Small intestine (tissue), 7 donors: Measurements from ENCODE around the gene CPPED1. TPM values are rescaled to one million over a fixed set of nuclear protein-coding genes. Genes with fewer than 3 reads are reported as not detected.
A peak's percentile ranks its signal among the peaks of the same experiment; 100 is the strongest.

Experiments
- DNase-seq, 2 donors: peaks; one replicate each; pipeline versions ENCODE4 v3.0.0 to v3.0.0-alpha.2; 2013
- FAIRE-seq: peaks from 2 replicates; lab custom pipeline; 2012; peaks lifted over from hg19 to GRCh38; lab: Jason Lieb, UNC
- H3K27ac ChIP-seq, 3 donors: one replicate each; pipeline ENCODE4 v1.5.1; 2013; ENCODE audit warnings: low read length in 2 of 3, mild to moderate bottlenecking in 2 of 3, control low read depth in 1 of 3, inconsistent platforms in 1 of 3, low read depth in 1 of 3, moderate library complexity in 1 of 3
- H3K27me3 ChIP-seq, 3 donors: one replicate each; pipeline ENCODE4 v1.6.1; 2013; ENCODE audit warnings: low read length in 3 of 3, inconsistent platforms in 1 of 3; ENCODE audit not compliant: control insufficient read depth in 3 of 3, insufficient read depth in 3 of 3
- H3K36me3 ChIP-seq, 3 donors: one replicate each; pipeline ENCODE4 v1.6.1; 2013; ENCODE audit warnings: low read length in 3 of 3, inconsistent platforms in 1 of 3, low read depth in 1 of 3, mild to moderate bottlenecking in 1 of 3, moderate library complexity in 1 of 3; ENCODE audit not compliant: control insufficient read depth in 3 of 3, insufficient read depth in 2 of 3
- H3K4me1 ChIP-seq, 3 donors: one replicate each; pipeline ENCODE4 v1.6.1; 2013; ENCODE audit warnings: low read length in 2 of 3, inconsistent platforms in 1 of 3, low read depth in 1 of 3, mild to moderate bottlenecking in 1 of 3, moderate library complexity in 1 of 3; ENCODE audit not compliant: control insufficient read depth in 3 of 3, insufficient read depth in 2 of 3
- H3K4me3 ChIP-seq, 3 donors: one replicate each; pipeline ENCODE4 v1.5.1; 2013; ENCODE audit warnings: low read length in 3 of 3, control low read depth in 1 of 3, inconsistent platforms in 1 of 3, low read depth in 1 of 3, mild to moderate bottlenecking in 1 of 3, moderate library complexity in 1 of 3
- H3K9me3 ChIP-seq, 2 donors: one replicate each; pipeline ENCODE4 v1.6.1; 2013; ENCODE audit warnings: low read depth in 1 of 2, low read length in 1 of 2; ENCODE audit not compliant: control insufficient read depth in 2 of 2, insufficient read depth in 1 of 2
- WGBS, 3 donors: extraction: QIAGEN DNeasy Blood & Tissue Kit; methylation state at CpG; one replicate each; pipeline ENCODE4 v1.1.7; 2013; 5-methylcytosine and 5-hydroxymethylcytosine counted together
- polyA plus RNA-seq, 4 donors: library from polyadenylated mRNA; stranded (reverse) in 3 of 4; unstranded in 1 of 4; fragments of 200-250 nt in 3 of 4; fragments of 120-200 nt in 1 of 4; gene quantifications; one replicate each; pipeline versions ENCODE4 v1.2.1 to v1.2.3, GENCODE V29; 2013
- donor health status: healthy with polysubstance abuse.
- donor health status: control.
- donor health status: control.
- donor health status: Bipolar disorder and iron deficiency.
- donor health status: healthy.

CPPED1 gene
- polyA plus RNA-seq, 4 donors: 15.7 to 34.0 (median 26.9) TPM

DNA sequence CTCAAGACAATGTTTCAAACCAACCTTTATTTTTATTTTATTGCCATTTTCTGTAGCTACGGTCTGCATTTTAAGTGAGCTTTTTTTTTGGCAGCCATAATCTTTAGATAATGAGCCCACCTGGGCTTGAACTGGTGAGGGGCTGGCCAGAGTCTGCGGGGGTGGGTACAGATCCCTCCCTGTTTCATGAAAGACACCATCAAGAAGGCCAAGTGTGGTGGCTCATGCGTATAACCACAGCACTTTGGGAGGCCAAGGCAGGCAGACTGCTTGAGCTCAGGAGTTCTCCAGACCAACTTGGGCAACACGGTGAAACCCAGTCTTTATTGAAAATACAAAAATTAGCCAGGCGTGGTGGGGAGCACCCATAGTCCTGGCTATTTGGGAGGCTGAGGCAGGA lies 113.7 kb downstream of the CPPED1 start:
- Histone ChIP-seq H3K27me3 (no peaks in the 10 kb centered on the region), H3K36me3 (peaks cover 0 to 13% (median 0%) of the 10 kb centered on the region in 3 donors), H3K27ac (no peak overlapping the region), H3K4me3 (no peak overlapping the region), H3K4me1 (no peaks in the 10 kb centered on the region), H3K9me3 (no peaks in the 10 kb centered on the region)
- WGBS, 3 donors: 73 to 90% (median 88%) methylated on average over 5 of the region's 5 CpGs
- FAIRE-seq (no peak), DNase-seq (no peak)

DNA sequence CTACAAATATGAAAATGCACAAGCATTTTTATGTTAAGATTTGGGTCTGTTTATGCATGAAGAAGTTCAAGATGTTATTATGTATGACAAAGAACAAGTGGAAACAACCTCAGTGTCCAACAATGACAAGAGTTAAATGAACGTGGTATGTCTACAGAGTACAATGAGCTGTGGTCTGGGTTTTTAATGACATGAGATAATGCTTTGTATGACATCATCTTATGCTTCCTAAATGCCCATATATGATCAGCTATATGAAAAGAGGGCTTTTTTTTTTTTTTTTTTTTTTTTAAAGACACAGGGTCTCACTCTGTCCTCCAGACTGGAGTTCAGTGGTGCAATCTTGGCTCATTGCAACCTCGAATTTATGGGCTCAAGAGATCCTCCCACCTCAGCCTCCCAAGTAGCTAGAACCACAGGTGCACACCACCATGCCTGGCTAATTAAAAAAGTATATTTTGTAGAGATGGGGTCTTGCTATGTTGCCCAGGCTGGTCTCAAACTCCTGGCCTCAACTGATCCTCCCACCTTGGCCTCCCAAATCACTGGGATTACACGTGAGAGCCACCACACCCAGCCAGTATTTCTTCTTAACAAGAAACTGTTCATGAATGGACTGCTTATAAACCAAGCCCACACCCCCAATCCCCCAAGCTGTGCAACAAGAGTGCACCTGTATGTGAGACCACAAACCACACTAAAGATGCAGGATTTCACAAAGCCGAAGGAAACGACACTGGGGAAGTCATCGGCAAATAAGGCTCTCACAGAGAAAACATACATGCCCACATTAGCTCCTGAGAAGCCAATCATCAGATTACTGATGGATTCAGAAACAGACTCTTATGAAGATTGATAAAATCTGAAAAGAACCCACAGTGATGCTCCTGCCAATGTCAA lies 114.5 kb downstream of the CPPED1 start:
- FAIRE-seq (no peak), DNase-seq (no peak)
- Histone ChIP-seq H3K4me3 (no peak overlapping the region), H3K4me1 (no peaks in the 10 kb centered on the region), H3K36me3 (peaks cover 0 to 15% (median 3%) of the 10 kb centered on the region in 3 donors), H3K27me3 (no peaks in the 10 kb centered on the region), H3K27ac (no peak overlapping the region), H3K9me3 (no peaks in the 10 kb centered on the region)
- WGBS, 3 donors: 76 to 86% (median 78%) methylated on average over 6 of the region's 6 CpGs

DNA sequence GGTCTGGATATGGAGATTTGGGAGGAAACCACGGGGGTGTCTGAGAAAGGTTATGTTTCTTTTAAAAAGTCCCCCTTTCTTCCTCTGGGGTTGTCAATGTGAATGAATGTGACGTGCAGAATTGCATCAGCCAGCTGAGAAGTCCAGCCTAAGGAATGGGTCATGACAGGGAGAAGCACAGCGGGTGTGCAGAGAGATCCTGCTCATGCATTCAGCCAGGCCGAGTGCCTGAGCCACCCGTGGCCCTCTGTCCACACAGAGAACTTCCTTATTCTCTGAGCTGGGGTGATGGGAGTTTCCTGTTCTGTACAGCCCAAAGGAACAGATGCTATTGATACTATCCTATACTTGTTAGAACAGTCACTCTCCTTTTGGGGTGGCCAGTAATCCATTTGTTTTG lies 117.9 kb downstream of the CPPED1 start:
- no peaks in the 10 kb centered on the region for H3K9me3 ChIP-seq
- 67 to 84% (median 80%) methylated on average over 5 of the region's 5 CpGs for WGBS, 3 donors
- peaks cover 0 to 14% (median 3%) of the 10 kb centered on the region in 3 donors for H3K36me3 ChIP-seq
- DNase-seq (no peak), FAIRE-seq (no peak)
- no peak overlapping the region for H3K4me3 ChIP-seq
- no peak overlapping the region for H3K27ac ChIP-seq
- no peaks in the 10 kb centered on the region for H3K4me1 ChIP-seq
- H3K27me3 ChIP-seq: no peaks in the 10 kb centered on the region

DNA sequence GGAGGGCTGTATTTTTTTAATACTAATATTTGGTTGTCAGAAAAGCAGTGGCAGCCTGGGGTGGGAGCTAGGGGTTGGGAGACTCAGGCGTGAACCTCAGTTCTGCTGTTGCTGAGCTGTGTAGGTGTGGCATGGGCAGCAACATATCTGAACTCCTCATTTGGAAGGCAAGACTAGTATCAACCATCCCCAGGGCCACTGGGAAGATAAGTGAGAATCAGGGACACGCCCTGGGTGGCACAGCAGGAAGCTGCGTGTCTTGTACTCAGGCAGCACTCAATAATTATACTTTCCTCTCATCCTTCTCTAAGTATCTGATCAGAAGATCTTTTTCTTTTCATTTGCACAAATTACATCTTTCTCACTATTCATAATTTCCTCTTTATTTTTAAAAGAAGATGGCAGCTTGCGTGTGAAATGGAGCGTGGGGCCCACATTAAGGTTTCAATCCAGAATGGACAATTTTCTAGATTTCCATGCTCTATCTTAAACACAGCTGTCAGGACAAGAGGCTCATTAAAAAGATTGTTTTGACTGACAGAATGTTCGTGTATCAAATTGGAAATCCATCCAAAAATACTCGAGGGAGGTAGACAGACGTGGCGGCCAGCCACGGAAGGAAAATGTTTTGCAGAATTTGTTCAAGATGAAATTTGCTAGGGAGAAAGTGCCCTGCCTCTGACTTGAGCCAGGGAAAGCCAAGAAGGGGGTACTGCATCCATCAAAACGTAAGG lies 121.1 kb downstream of the CPPED1 start:
- H3K4me1 ChIP-seq: no peaks in the 10 kb centered on the region
- WGBS, 3 donors: 88 to 96% (median 96%) methylated on average over 11 of the region's 11 CpGs

DNA sequence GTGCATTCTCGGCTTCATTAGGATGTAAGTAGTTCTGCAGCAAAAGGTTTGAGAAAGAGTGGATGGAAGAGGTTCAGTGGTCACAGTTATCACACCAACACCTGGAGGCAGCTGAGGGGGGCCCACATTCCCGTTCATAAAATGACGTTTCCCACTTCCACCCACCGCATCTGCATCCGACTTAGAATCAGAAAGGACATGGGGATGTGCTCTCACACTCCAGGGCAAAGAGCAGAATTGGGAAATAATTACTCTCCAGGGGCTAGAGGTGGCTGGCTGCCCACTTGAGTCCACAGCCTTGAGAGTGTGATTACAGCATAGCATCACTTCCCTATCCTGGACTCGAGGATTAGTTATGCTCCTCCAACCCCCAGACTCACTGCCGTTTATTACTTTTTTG lies 122.0 kb downstream of the CPPED1 start:
- H3K4me3 ChIP-seq: no peak overlapping the region
- H3K4me1 ChIP-seq: no peaks in the 10 kb centered on the region
- DNase-seq: no peak
- H3K9me3 ChIP-seq: peaks cover 0 to 5% of the 10 kb centered on the region in 2 donors
- no peak overlapping the region for H3K27ac ChIP-seq
- WGBS, 3 donors: 82 to 93% (median 85%) methylated on average over 7 of the region's 7 CpGs
- no peaks in the 10 kb centered on the region for H3K27me3 ChIP-seq
- peaks cover 0 to 16% (median 3%) of the 10 kb centered on the region in 3 donors for H3K36me3 ChIP-seq
- no peak for FAIRE-seq

More for the DNA sequence above, 121.1 kb downstream of the CPPED1 start:
- FAIRE-seq: no peak
- Histone ChIP-seq H3K4me3 (no peak overlapping the region), H3K9me3 (peaks cover 0 to 5% of the 10 kb centered on the region in 2 donors), H3K27me3 (no peaks in the 10 kb centered on the region), H3K27ac (no peak overlapping the region), H3K36me3 (peaks cover 0 to 13% (median 3%) of the 10 kb centered on the region in 3 donors)
- DNase-seq: peak in 1 of 2 donors; percentile 9

DNA sequence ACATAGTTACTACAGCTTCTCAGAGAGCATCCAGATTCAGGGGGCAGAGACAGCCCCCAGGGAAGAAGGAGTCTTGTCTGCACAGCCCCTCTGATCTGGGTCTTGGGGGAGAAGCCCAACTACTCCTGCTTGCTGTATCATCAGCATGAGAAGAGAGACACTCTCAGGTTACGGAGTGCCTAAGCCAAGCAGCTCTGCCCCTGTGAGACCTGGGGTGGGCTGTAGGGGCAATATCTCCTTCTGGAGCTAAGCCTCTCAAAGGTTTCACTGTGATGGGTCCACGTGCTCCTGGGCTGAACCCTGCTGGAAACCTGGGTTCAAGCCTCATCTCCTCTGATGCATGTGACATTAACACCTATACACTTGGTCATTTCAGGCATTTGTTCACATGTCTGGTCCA lies 123.2 kb downstream of the CPPED1 start:
- no peak for DNase-seq
- no peak for FAIRE-seq
- H3K4me3 ChIP-seq: no peak overlapping the region
- peaks cover 0 to 16% (median 3%) of the 10 kb centered on the region in 3 donors for H3K36me3 ChIP-seq
- 81 to 93% (median 90%) methylated on average over 2 of the region's 2 CpGs for WGBS, 3 donors
- H3K4me1 ChIP-seq: no peaks in the 10 kb centered on the region
- H3K9me3 ChIP-seq: peaks cover 0 to 5% of the 10 kb centered on the region in 2 donors
- H3K27me3 ChIP-seq: no peaks in the 10 kb centered on the region
- H3K27ac ChIP-seq: no peak overlapping the region

DNA sequence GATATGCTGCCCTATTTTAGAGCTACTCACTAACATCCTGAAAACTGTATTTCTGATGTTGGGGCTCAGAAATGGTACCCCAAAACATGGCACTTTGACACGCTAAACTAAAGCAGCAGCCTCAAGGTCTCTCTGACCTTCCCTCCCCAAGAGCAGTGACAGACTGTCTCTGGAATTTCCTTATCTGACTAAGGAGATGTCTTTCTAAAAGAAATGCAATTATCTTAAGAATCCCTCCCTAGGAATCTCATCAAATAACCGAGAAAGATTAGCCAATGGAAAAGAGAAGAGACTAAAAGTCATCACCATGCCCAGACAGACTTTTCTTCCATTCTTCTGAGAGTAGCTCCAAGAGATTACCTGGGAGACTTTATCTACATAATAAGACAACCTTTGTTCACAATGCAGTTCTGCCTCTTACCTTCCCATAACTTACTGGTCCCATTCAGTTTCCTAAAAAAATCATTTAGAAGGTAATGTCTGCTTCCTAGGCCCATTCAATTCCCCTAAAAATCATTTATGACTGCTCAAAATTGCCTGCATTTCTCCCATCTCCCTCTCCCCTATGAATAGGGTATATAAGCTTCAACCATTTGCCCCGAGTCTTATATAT lies 123.9 kb downstream of the CPPED1 start:
- peaks cover 0 to 16% (median 2%) of the 10 kb centered on the region in 3 donors for H3K36me3 ChIP-seq
- no peaks in the 10 kb centered on the region for H3K4me1 ChIP-seq
- H3K27me3 ChIP-seq: no peaks in the 10 kb centered on the region
- no peak overlapping the region for H3K27ac ChIP-seq
- FAIRE-seq (no peak), DNase-seq (no peak)
- WGBS, 3 donors: 88 to 90% (median 89%) methylated on average over 3 of the region's 3 CpGs
- peaks cover 0 to 5% of the 10 kb centered on the region in 2 donors for H3K9me3 ChIP-seq
- no peak overlapping the region for H3K4me3 ChIP-seq

DNA sequence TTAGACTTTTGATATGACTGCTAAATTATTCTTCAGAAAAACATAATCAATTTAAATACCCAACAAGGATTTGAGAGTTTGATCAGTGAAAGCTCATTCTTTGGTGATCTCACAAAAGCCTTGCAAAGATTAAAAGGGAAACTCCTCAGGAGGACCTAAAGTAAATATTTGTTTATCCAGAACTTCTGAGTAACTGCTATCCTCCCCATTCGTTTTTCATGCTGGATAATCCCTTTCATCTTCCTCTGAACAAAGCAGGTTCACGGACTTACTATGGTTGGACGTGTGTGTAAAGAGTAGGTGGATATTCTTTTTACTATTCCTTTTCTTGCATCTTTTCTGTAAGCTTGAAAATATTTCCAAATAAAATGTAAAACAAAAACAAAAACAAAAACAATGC lies 124.7 kb downstream of the CPPED1 start:
- Histone ChIP-seq H3K36me3 (peaks cover 0 to 13% (median 0%) of the 10 kb centered on the region in 3 donors), H3K4me1 (no peaks in the 10 kb centered on the region), H3K9me3 (peaks cover 0 to 5% of the 10 kb centered on the region in 2 donors), H3K27me3 (no peaks in the 10 kb centered on the region), H3K4me3 (no peak overlapping the region), H3K27ac (no peak overlapping the region)
- no peak for FAIRE-seq
- no peak for DNase-seq
- WGBS, 3 donors: 76 to 83% (median 81%) methylated on average over 3 of the region's 3 CpGs
